Measurements from ENCODE around the gene PRR29. TPM values are rescaled to one million over a fixed set of nuclear protein-coding genes. Genes with fewer than 3 reads are reported as not detected.

The PRR29 gene
- total and polyA plus RNA-seq, 4 donors = 8.0 to 36.8 (median 9.1) TPM

DNA sequence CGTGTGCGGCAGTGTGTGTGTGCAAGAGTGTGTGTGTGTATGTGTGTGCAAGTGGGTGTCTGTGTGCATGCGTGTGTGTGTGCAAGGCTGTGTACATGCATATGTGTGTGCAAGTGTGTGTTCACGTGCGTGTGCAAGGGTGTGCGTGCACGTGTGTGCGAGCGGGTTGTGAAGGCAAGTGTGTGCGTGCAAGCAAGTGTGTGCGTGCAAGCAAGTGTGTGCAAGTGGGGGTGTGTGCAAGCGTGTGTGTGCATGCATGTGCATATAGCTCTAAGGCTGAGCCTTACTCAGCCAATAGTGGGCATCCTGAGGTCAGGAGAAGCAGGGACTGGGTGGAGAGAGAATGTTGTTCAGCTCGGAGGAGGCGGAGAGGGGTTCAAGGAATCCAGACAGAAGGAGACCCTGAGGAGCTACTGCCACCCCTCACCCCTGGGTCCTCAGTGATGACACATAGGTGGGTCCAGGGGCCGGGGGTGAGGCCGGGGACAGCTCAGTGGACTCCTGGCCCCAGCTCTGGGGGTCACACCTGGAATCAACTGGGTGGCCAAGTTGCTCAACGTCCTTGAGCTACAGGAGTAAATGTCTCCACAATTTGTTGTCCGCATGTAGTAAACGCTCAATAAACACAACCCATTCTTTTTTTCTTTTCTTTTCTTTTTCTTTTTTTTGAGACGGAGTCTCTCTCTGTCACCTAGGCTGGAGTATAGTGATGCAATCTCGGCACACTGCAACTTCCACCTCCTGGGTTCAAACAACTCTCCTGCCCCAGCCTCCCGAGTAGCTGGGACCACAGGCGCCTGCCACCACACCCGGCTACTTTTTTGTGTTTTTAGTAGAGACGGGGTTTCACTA is 1.8 kb downstream of the PRR29 start:
- ATAC-seq (ENCODE audit: insufficient read depth, low FRiP score) (no peak), DNase-seq (no peak)
- 81 to 85% methylated on average over 25 of the region's 25 CpGs for WGBS, 2 donors
- Histone ChIP-seq H3K4me3 (no peak overlapping the region), H3K4me1 (ENCODE audit: control insufficient read depth in 5 of 5, insufficient read depth in 5 of 5, low read length in 5 of 5) (peaks cover 0 to 32% (median 22%) of the 10 kb centered on the region in 5 donors), H3K27ac (ENCODE audit: low read depth in 1 of 2, low read length in 1 of 2) (no peak overlapping the region), H3K27me3 (ENCODE audit: control insufficient read depth in 3 of 3, insufficient read depth in 3 of 3, low read length in 2 of 3) (no peaks in the 10 kb centered on the region), H3K9ac (ENCODE audit: insufficient read depth in 1 of 2, low read length in 2 of 2) (no peak overlapping the region), H3K9me3 (ENCODE audit: control insufficient read depth in 4 of 4, insufficient read depth in 3 of 4, low read length in 3 of 4) (peaks cover 0 to 1% (median 0%) of the 10 kb centered on the region in 4 donors), H3K36me3 (ENCODE audit: control insufficient read depth in 4 of 4, insufficient read depth in 4 of 4, low read length in 4 of 4) (peaks cover 0 to 10% (median 0%) of the 10 kb centered on the region in 4 donors)
- TF ChIP-seq, protein P1, sequence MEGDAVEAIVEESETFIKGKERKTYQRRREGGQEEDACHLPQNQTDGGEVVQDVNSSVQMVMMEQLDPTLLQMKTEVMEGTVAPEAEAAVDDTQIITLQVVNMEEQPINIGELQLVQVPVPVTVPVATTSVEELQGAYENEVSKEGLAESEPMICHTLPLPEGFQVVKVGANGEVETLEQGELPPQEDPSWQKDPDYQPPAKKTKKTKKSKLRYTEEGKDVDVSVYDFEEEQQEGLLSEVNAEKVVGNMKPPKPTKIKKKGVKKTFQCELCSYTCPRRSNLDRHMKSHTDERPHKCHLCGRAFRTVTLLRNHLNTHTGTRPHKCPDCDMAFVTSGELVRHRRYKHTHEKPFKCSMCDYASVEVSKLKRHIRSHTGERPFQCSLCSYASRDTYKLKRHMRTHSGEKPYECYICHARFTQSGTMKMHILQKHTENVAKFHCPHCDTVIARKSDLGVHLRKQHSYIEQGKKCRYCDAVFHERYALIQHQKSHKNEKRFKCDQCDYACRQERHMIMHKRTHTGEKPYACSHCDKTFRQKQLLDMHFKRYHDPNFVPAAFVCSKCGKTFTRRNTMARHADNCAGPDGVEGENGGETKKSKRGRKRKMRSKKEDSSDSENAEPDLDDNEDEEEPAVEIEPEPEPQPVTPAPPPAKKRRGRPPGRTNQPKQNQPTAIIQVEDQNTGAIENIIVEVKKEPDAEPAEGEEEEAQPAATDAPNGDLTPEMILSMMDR (IDR thresholded peaks at IDR 0.05; ENCODE audit: control extremely low read depth, extremely low read depth) = no peak

DNA sequence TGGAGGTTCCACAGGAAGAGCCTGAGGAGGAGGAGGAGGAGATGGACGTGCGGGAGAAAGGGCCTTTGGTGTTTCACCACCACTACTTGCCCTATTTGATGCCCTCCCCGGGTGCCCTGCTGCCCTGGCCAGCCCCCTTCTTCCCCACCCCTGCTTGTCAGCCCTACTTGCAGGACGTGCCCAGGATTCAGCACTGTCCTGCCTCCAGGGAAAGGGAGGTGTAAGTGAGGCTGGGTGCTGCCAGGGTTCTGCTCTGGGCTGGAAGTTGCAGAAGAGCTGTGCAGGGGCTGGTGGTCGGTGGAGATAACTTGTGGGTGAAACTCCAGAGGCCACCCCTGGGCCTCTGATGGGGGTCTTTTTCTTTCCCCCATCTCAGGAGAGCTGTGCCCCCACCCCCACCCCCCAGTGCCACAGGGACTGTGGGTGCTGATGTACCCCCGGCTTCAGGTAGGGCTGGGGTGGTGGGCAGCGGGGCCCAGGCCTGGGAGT is 3.0 kb downstream of the PRR29 start:
- Histone ChIP-seq H3K4me1 (ENCODE audit: control insufficient read depth in 5 of 5, insufficient read depth in 5 of 5, low read length in 5 of 5) (peaks cover 0 to 37% (median 31%) of the 10 kb centered on the region in 5 donors), H3K4me3 (no peak overlapping the region), H3K27me3 (ENCODE audit: control insufficient read depth in 3 of 3, insufficient read depth in 3 of 3, low read length in 2 of 3) (no peaks in the 10 kb centered on the region), H3K9me3 (ENCODE audit: control insufficient read depth in 4 of 4, insufficient read depth in 3 of 4, low read length in 3 of 4) (peaks cover 0 to 1% (median 0%) of the 10 kb centered on the region in 4 donors), H3K9ac (ENCODE audit: insufficient read depth in 1 of 2, low read length in 2 of 2) (no peak overlapping the region), H3K36me3 (ENCODE audit: control insufficient read depth in 4 of 4, insufficient read depth in 4 of 4, low read length in 4 of 4) (peaks cover 0 to 11% (median 0%) of the 10 kb centered on the region in 4 donors), H3K27ac (ENCODE audit: low read depth in 1 of 2, low read length in 1 of 2) (peak overlapping the region in 1 of 2 donors; percentile 75)
- 79 to 83% methylated on average over 7 of the region's 7 CpGs for WGBS, 2 donors
- no peak for ATAC-seq (ENCODE audit: insufficient read depth, low FRiP score)
- DNase-seq = no peak
- TF ChIP-seq, protein P1 (IDR thresholded peaks at IDR 0.05; ENCODE audit: control extremely low read depth, extremely low read depth) = no peak

DNA sequence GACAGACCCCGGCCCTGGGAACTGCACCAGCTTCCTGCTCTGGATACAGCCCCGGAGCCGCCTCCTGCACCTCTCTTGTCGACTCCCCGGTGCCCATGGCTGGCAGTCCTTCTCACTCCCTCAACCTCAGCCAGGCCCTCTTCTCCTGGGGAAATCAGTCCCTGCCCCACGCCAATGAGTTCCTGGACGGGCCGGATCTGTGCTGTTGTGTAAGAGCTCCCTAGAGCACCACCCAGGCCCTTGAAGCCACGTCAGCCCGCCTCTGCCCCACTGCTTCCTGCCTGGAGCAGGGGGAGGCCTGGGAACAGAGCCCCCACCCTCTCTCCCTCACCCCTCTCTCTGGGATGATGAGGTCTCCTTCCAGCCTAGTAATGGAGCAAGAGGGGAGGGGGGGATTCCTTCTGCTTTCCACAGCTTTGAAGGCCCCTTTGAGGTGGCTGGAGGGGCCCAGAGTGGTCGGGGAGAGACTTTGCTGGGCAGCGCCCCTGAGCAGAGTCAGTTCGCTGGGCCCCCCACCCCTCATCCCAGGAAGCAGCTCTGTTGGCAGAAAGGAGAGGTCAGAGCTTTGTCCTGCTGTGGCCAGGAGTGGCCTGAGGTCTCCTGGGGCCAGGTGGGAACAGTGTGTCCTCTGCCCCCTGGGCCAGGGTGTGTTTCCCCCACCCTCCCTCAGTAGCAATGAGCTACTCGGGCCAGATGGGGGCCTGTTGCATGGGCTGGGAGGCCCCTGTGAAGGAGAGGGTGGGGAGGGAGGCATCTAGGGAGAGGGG is 3.8 kb downstream of the PRR29 start:
- Histone ChIP-seq H3K4me3 (no peak overlapping the region), H3K27ac (ENCODE audit: low read depth in 1 of 2, low read length in 1 of 2) (peak overlapping the region; percentile 27 to 75), H3K9ac (ENCODE audit: insufficient read depth in 1 of 2, low read length in 2 of 2) (no peak overlapping the region), H3K9me3 (ENCODE audit: control insufficient read depth in 4 of 4, insufficient read depth in 3 of 4, low read length in 3 of 4) (peaks cover 0 to 1% (median 0%) of the 10 kb centered on the region in 4 donors), H3K36me3 (ENCODE audit: control insufficient read depth in 4 of 4, insufficient read depth in 4 of 4, low read length in 4 of 4) (peaks cover 0 to 11% (median 0%) of the 10 kb centered on the region in 4 donors), H3K4me1 (ENCODE audit: control insufficient read depth in 5 of 5, insufficient read depth in 5 of 5, low read length in 5 of 5) (peaks cover 0 to 35% (median 30%) of the 10 kb centered on the region in 5 donors), H3K27me3 (ENCODE audit: control insufficient read depth in 3 of 3, insufficient read depth in 3 of 3, low read length in 2 of 3) (no peaks in the 10 kb centered on the region)
- WGBS, 2 donors = 55 to 80% methylated on average over 14 of the region's 14 CpGs
- TF ChIP-seq, protein P1 (IDR thresholded peaks at IDR 0.05; ENCODE audit: control extremely low read depth, extremely low read depth) = no peak
- peak; percentile 70 for ATAC-seq (ENCODE audit: insufficient read depth, low FRiP score)
- peak in 1 of 3 donors; percentile 64 for DNase-seq
